ENCODE data around the gene GALNT6. TPM values are rescaled to one million over a fixed set of nuclear protein-coding genes. Genes with fewer than 3 reads are reported as not detected.

GALNT6 gene
- total RNA-seq, 1 experiment from 2014 or later, result 9.8 TPM

DNA sequence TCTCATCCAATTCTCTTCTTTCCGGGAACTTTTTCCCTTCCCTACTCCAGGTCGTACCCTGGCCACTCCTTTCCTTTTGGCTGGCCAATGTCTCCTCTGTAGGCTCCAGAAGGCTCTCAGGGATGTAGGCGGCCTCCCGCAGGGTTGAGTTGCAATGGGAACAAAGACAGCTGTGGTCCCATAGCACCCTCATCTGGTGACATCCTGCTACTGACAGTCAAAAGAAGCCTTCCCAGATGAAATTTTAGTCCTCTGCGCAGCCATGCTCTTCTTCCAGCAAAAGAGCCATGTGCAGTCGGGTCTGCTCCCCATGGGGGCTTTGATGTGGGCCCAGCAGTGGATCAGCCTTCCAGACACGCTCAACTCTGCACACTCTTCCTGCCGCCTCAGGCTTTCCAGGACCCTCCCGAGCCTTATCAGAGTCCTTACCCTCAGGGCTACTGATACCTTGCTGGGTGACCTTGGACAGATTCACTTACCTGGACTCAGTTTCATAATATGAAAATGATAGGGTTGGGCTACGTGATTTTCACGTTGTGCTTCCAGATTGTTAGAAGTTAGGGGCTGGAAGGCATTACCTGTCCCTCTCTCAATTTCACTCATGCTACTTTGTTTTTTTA lies 39.2 kb downstream of the GALNT6 start:
- Histone ChIP-seq H3T11ph (ENCODE audit: low read length) (no peak overlapping the region), H2BK120ac (ENCODE audit: low read depth, low read length, poor library complexity, severe bottlenecking) (no peak overlapping the region), H3K9me3 (ENCODE audit: control insufficient read depth, low read depth, low read length) (no peaks in the 10 kb centered on the region), H3K14ac (ENCODE audit: insufficient read depth, low read length) (no peak overlapping the region), H3K27me3 (ENCODE audit: insufficient read depth, low read length) (no peaks in the 10 kb centered on the region), H2BK5ac (ENCODE audit: insufficient read length, low read length) (no peak overlapping the region), H3K4me2 (ENCODE audit: insufficient read depth, insufficient read length, low read length) (no peak overlapping the region), H3K79me2 (ENCODE audit: insufficient read depth, low read length) (no peaks in the 10 kb centered on the region), H4K8ac (replicated peaks; ENCODE audit: insufficient read length, low read depth, low read length) (no peak overlapping the region), H2BK20ac (ENCODE audit: low read depth, low read length, poor library complexity, severe bottlenecking) (no peak overlapping the region), H3K79me1 (ENCODE audit: insufficient read depth, low read depth, low read length, poor library complexity, severe bottlenecking) (no peaks in the 10 kb centered on the region), H2BK15ac (ENCODE audit: low read depth, low read length) (no peak overlapping the region), H4K5ac (ENCODE audit: insufficient read length, low read depth, low read length) (no peak overlapping the region), H3K23me2 (ENCODE audit: insufficient read length, low read depth, low read length, poor library complexity, severe bottlenecking) (no peaks in the 10 kb centered on the region), H3K4me1 (ENCODE audit: insufficient read depth, low read length) (no peaks in the 10 kb centered on the region), H2AK5ac (ENCODE audit: insufficient read length, low read length) (no peak overlapping the region), H3K18ac (ENCODE audit: insufficient read length, low read depth, low read length) (no peak overlapping the region), H2AFZ (ENCODE audit: low read length) (no peak overlapping the region), H2BK12ac (ENCODE audit: insufficient read length, low read depth, low read length) (no peak overlapping the region), H4K91ac (ENCODE audit: insufficient read length, low read depth, low read length) (no peak overlapping the region), H3K4ac (ENCODE audit: low read depth, low read length) (no peak overlapping the region), H3K9ac (ENCODE audit: extremely low read depth, insufficient read length, low read length) (no peak overlapping the region), H4K20me1 (ENCODE audit: control insufficient read depth, insufficient read depth, insufficient read length) (no peaks in the 10 kb centered on the region), H3K56ac (ENCODE audit: insufficient read length, low read depth, low read length) (no peak overlapping the region), H3K27ac (ENCODE audit: insufficient read length, low read depth, low read length) (no peak overlapping the region), H3K23ac (ENCODE audit: insufficient read length, low read depth, low read length) (no peak overlapping the region)
- Mint-ChIP-seq H3K4me3 (no peak overlapping the region), H3K9me3 (no peaks in the 10 kb centered on the region; a peak in 1 of 5 replicates), H3K36me3 (ENCODE audit: insufficient read depth in 1 of 3, low read depth in 3 of 3) (peaks cover under 1 to 7% (median 5%) of the 10 kb centered on the region in 3 experiments; a peak in 5 of 7 replicates), H3K4me1 (peaks cover 9 to 11% of the 10 kb centered on the region in 2 experiments), H3K27me3 (ENCODE audit: low read depth) (peaks cover 3% of the 10 kb centered on the region), H3K27ac (peak overlapping the region in 1 of 3 experiments; percentile 70; a peak in 1 of 7 replicates)
- peak; percentile 91 for DNase-seq
- peak; percentile 94 for TF ChIP-seq CTCF (conservative IDR thresholded peaks at IDR 0.05)
- WGBS (ENCODE audit: extremely low coverage, insufficient read length, low lambda C conversion rate), result no CpG with 5 or more reads among the region's 11 CpGs

Data from H9 (cell line).